Fibroblast of mammary gland (primary cell): ENCODE results near the gene PEX26.

Experiments
- DNase-seq: peaks from one replicate; pipeline ENCODE4 v3.0.0-alpha.2; 2010; ENCODE audit warnings: low read depth
- H3K4me3 ChIP-seq: 2 replicates; pipeline ENCODE4 v1.5.1; 2011; ENCODE audit warnings: low read depth, mild to moderate bottlenecking, low read length, moderate library complexity; ENCODE audit not compliant: control insufficient read depth
- TF ChIP-seq, protein P1 (sequence below): conservative IDR thresholded peaks from 2 replicates; pipeline ENCODE4 v1.5.1; 2011; ENCODE audit warnings: low read depth, low read length, inconsistent platforms; ENCODE audit not compliant: control insufficient read depth, insufficient read depth

The PEX26 gene

DNA sequence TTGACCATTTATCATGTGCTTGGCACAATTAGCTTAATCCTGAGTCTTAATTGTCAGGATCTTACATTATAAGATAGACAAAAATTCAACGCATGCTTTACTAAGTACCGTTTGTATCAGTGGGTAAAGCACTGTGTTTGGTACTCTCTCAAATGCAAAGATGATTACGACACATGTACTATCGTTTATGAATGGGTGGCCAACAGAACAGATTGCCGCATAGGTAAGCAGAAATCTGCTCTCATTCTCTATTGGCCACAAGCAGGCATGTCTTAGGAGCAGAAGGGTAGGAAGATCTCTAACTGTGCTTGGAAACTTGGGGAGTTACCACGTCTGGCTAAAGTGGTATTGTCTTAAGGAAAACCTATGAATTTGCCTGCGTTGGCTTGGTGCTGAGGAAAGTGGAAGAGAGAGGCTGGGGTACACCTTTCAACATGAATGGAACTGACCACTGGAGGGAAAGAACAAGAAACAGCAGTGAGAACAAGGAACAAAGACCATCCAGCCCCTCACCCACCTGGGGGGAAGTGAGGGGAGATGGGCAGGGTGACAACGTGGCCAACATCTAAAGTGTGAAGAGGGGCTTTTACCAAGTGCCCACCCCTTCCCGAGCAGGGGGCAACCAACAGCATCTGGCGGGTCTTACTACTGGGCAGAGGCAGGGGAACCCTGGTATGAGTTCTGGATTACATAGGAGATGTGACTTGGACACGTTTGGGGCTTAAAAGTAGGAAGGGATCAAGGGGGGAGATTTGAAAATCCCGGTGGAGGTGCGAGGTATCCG lies 31.8 kb downstream of the PEX26 start:
- no peak for DNase-seq
- no peak overlapping the region for H3K4me3 ChIP-seq
- TF ChIP-seq, protein P1, sequence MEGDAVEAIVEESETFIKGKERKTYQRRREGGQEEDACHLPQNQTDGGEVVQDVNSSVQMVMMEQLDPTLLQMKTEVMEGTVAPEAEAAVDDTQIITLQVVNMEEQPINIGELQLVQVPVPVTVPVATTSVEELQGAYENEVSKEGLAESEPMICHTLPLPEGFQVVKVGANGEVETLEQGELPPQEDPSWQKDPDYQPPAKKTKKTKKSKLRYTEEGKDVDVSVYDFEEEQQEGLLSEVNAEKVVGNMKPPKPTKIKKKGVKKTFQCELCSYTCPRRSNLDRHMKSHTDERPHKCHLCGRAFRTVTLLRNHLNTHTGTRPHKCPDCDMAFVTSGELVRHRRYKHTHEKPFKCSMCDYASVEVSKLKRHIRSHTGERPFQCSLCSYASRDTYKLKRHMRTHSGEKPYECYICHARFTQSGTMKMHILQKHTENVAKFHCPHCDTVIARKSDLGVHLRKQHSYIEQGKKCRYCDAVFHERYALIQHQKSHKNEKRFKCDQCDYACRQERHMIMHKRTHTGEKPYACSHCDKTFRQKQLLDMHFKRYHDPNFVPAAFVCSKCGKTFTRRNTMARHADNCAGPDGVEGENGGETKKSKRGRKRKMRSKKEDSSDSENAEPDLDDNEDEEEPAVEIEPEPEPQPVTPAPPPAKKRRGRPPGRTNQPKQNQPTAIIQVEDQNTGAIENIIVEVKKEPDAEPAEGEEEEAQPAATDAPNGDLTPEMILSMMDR = no peak

GRCh38 chr22:18110194-18110953 lies 32.6 kb downstream of the PEX26 start, which contains the start of gene TUBA8:
Gene TUBA8, plus strand, starts transcription at chr22:18110809. Its CDS starts 57 bp downstream, at chr22:18110866.
- DNase-seq = no peak

GRCh38 chr22:18110954-18111758 lies 33.4 kb downstream of the PEX26 start:
- no peak for DNase-seq
- peak overlapping the region; percentile 9 for H3K4me3 ChIP-seq
- TF ChIP-seq, protein P1 = no peak

More at GRCh38 chr22:18110194-18110953, 32.6 kb downstream of the PEX26 start, which contains the start of gene TUBA8:
- peak within 1 kb of the TSS; percentile 19 for H3K4me3 ChIP-seq
- TF ChIP-seq, protein P1 = no peak

- no peak for DNase-seq
- no peak overlapping the region for H3K4me3 ChIP-seq
- TF ChIP-seq, protein P1 = no peak
These were observed 34.1 kb downstream of the PEX26 start for GRCh38 chr22:18111759-18112330.

GRCh38 chr22:18112440-18112839 lies 34.6 kb downstream of the PEX26 start:
- DNase-seq = no peak
- H3K4me3 ChIP-seq = no peak overlapping the region
- TF ChIP-seq, protein P1 = no peak
